HS-27A (cell line): Measurements from ENCODE around the gene EFCAB8.

Experiments used
- DNase-seq: peaks from one replicate; pipeline ENCODE4 v3.0.0-alpha.2; 2012; ENCODE audit warnings: low read depth, missing footprints

EFCAB8 gene

GRCh38 chr20:32986331-32986966 lies 127.7 kb downstream of the EFCAB8 start:
- no peak for DNase-seq

- no peak for DNase-seq
Measured at GRCh38 chr20:32987044-32987825, 128.5 kb downstream of the EFCAB8 start.

- no peak for DNase-seq
Measured at GRCh38 chr20:32988008-32988407, 129.3 kb downstream of the EFCAB8 start.

- DNase-seq, result no peak
Measured at GRCh38 chr20:32989507-32990283, 131.0 kb downstream of the EFCAB8 start.

GRCh38 chr20:32990426-32990825 lies 131.7 kb downstream of the EFCAB8 start:
- DNase-seq, result no peak

GRCh38 chr20:32991383-32991782 lies 132.7 kb downstream of the EFCAB8 start:
- no peak for DNase-seq

GRCh38 chr20:32991792-32992641 lies 133.3 kb downstream of the EFCAB8 start:
- no peak for DNase-seq

- DNase-seq, result no peak
Measured at GRCh38 chr20:32993496-32994050, 134.8 kb downstream of the EFCAB8 start.

GRCh38 chr20:32995802-32996201 lies 137.1 kb downstream of the EFCAB8 start:
- DNase-seq, result no peak

GRCh38 chr20:32997431-32997830 lies 138.7 kb downstream of the EFCAB8 start:
- DNase-seq, result no peak

GRCh38 chr20:32999603-33000250 lies 141.0 kb downstream of the EFCAB8 start:
- no peak for DNase-seq

- DNase-seq, result no peak
Measured at GRCh38 chr20:33000802-33001466, 142.2 kb downstream of the EFCAB8 start.

GRCh38 chr20:33002087-33002808 lies 143.5 kb downstream of the EFCAB8 start:
- DNase-seq, result no peak

GRCh38 chr20:33004141-33004751 lies 145.5 kb downstream of the EFCAB8 start, which contains the start of gene SUN5:
Gene SUN5 (minus strand): TSS chr20:33004433. CDS start chr20:33004340, 93 bp downstream.
- DNase-seq, result no peak

- DNase-seq, result no peak
Measured at GRCh38 chr20:33005132-33005566, 146.4 kb downstream of the EFCAB8 start.

GRCh38 chr20:33005908-33006775 lies 147.4 kb downstream of the EFCAB8 start:
- no peak for DNase-seq

GRCh38 chr20:33006776-33007375 lies 148.2 kb downstream of the EFCAB8 start:
- DNase-seq, result no peak
